Fibroblast of skin of scalp (primary cell): ENCODE measurements around the gene SIAH3.

Source experiments
- DNase-seq: peaks from one replicate; pipeline ENCODE4 v3.0.0-alpha.2; 2013

Gene SIAH3

DNA sequence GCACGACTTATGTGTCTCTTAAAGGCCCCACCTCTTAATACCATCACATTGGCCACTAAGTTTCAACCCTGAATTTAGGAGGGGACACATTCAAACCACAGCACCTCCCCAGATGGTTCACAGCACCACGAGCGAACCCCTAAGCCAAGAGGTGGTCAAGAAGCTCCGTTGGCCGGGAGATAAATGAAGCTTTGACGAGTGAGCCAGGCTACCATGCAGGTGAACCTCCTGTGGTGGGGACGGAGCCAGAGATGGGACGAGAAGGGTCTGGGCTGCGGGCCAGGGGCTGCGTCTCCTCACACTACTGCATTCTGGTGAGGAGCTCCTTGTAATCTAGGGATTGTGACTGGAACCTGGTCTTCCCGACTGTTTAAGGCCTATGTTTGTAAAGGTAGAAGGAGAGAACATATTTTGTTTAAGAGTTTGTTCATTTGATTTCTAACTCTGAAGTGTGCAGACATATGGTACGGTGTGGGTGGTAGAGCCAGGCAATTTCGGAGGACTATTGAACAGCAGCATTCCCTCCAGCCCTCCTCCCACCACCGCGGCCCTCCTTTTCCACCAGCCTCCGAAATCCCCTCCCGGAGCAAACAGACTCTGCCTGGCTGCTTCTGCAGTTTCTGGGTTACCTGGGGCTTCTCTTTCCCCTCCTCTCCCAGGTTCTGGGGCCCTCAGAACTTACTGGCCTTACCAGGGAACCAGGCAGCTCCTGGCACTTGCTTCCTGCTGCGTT is 31.3 kb downstream of the SIAH3 start:
- DNase-seq = no peak

DNA sequence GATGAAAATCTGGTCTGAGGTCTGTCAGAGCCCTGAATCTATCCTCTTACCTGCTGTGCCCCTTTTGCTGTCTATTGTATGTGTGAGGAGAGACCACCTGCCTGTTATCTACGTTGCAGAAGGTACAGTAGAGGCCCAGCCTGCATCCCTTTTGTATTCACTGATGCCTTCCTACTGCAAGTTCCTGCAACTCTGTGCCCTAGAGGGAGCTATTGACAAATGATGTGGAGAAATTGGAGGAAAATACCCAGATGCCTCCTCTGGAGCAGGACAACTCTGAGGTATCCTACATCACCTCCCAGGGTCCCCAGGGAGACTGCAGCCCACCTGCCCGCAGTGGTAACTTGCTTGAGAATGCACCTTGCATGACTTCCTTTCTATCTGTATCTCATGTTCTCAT is 33.7 kb downstream of the SIAH3 start:
- DNase-seq = no peak

DNA sequence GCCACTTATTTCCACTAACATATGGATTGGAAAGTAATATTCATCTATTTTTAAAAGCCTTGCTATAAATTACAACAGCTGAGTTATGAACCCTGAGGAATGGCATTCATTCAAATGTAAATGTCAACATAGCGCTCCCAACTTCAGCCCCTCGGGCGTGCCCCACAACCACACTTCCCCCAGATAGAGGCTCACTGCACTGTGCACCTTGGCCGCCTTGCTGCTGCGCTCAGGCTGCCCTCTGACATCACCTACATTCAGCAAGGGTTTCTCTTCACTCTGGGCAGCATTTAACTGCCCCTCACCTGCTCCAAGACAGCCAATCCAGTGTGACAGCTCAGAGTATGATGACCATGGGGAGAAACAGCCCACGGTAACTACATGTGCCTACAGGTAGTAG is 35.1 kb downstream of the SIAH3 start:
- no peak for DNase-seq

DNA sequence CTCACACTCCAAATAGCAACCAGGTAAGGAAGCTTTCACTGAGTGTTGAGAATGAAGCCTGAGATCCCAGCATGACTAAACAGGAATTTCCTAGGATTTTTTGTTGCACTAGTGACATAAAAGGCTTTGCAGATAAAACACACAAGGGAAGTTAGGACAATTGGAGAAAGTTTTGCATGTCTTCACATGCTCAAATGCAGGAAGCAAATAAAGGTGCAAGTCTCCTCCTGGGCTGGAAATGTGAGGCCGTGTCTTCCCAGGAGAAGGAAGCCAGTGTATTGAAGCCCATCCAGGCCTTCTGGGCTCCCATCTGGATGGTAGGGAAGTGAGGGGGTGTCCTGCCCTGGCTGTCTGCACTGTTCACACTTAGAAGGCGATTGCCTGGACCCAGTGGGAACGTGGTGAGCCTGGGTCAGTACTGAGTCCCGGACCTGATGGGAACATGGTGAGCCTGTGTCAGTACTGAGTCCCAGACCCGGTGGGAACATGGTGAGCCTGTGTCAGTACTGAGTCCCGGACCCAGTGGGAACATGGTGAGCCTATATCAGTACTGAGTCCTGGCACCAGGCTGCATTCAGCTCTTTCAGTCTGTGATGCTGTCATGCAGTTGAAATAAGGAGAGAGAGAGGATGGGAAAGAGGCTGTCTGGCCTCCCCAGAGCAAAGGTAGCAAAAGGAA is 38.7 kb downstream of the SIAH3 start:
- DNase-seq = no peak

DNA sequence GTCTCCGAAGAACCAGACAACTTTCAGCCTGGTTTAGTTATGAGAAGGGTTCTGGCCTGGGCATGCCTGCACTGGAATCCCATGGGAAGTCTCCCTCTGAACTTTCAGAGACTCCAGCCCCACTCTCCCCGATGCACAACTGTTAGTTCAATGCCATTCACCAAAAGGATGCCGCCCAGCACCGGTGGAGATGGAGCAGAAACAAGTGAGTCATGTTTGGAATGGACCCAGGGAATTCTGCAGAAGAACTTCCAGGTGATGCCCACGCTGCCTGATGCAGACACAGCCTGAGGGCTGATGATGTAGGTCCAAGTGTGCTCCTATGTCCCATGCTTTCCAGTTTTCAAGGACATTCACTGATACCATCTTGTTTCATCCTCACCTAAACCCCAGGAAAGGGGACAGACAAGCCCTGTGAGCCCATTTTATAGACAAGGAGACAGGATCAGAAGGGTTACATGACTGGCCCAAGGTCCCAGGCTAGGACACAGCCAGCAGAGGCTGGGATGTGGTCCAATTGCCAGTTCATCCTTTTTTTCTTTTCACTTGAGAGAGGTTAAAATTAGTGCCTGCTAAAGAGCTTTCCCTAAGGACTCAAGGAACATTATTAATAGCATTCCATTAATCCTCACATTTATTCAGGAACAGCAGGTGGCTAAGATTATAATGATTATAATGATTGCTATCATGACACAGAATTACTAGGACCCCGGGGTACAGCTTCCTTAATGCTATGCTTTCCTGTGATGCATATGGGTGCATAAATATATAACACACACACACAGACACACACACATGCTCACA is 39.5 kb downstream of the SIAH3 start:
- no peak for DNase-seq

DNA sequence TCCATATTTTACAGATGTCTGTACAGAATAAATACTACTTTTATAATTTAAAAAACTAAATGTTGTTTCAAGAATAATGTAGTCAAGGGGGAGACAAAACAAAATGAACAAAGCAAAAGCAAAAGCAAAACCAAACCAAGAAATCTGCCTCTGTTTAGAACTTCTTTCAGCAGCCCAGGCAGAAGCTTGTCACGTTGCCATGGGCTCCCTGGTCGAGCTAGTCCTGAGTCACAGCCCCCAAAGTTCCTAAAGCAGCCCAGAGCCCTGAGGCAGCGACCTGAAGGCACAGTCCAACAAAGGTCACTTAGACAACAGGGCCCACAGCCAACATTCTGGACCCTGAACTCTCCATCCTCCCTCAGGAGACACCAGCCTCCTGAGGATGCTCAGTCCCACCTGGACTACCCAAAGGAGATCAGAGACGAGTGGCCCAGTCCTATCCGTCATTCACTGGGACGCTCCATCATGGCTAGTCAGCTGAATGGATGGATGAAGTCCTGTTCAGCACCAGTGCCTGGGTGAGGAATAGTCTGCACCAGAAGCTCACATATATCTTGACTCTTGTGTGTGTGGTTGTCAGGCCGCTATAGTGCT is 41.7 kb downstream of the SIAH3 start:
- DNase-seq = no peak

DNA sequence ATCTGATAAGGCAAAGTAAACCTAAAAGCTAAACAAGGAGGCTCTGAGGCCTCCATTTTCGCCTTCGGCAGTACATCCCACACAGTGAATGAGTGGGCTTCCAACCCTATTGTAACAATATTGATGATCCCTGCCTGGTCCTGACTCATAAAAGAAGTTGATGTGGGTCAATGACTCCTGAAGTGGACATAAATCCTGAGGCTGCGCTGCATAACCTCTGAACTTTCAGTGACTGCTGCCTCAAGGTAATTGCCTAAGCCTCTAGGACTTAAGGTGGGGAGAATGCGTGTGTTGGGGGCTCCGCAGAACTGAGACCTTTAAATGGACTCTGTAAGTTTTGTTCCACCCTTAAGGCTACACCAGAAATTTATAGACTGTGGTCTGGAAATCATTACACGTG is 42.6 kb downstream of the SIAH3 start:
- no peak for DNase-seq

DNA sequence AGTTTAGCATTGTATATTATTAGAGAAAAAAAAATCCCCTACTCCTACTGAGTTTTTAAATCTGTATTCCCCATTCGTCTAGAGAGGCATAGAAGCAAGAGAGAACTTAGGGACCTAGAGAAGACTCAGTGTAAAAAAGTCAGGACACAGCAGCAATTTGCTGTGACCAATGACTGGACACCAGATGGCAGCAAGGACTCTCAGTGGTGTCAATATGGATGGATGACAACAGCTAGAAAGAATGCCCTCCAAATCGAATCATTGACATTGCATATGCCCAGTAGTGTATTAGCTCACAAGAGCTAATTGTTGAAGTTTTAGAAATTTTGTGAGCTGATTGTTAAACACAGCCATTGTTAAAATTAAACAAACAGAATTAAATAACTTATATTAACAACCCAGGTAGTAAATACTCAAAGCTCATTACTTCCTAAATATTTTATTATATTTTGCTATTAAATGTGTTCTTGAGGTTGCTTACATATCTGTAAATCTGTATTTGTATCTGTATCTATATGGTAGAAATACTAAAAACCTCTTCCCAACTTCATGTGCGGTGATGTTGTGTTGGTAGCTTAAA is 43.9 kb downstream of the SIAH3 start:
- DNase-seq = peak; percentile 79

DNA sequence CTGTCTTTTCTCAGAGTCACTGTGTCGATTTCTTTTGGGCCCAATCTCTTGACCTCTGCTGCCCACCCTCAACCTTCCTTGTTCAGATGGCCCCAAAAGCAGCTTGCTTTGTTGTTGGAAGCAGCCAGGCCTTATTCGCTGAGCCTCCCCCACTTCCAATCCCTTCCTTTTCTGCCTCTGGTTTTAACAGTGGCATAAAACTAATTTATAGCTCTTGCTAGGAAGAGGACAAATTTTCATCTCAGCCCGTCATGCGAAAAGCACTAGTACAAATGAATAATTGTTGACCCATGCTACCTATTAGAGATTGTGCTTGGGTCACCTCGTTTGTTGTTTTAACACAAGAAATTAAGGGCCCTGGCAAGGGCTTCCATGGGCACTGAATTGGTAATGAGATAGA is 51.1 kb downstream of the SIAH3 start:
- no peak for DNase-seq

DNA sequence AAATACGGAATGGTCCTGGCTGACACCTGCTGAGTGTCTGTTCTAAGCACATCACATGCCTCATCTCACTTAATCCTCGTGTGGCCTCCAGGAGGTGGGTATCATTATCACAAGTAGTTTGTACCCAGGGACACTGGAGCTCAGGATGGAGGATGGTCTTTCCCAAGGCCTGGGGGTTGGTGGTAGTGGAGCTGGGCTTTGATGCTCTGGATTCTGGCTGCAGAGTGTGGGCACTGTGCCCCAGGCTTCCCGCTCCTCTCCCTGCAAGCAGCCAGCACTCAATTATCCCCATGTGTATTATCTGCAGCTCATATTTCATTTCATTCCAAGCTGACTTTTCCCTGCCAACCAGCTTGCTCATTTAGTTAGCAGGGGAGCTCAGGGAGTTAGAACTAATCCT is 52.1 kb downstream of the SIAH3 start:
- DNase-seq = no peak

DNA sequence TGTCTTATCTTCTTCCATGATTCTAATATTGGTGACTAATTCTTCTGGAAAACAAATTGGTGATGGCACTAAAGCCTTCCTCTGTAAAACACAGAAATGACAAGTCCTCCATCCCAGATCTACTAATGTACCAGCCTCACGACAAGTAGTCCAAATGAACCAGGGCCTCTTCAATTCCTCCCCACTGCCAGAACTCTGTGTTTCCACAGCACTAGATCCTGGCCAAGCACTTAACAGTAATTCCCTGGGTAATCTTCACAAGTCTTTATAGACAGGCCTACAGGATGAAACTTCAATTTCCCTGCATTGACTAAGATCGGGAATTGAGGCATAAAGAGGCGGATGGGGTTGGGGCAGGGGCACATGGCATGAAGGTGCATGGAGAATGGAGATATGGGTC is 52.7 kb downstream of the SIAH3 start:
- no peak for DNase-seq

DNA sequence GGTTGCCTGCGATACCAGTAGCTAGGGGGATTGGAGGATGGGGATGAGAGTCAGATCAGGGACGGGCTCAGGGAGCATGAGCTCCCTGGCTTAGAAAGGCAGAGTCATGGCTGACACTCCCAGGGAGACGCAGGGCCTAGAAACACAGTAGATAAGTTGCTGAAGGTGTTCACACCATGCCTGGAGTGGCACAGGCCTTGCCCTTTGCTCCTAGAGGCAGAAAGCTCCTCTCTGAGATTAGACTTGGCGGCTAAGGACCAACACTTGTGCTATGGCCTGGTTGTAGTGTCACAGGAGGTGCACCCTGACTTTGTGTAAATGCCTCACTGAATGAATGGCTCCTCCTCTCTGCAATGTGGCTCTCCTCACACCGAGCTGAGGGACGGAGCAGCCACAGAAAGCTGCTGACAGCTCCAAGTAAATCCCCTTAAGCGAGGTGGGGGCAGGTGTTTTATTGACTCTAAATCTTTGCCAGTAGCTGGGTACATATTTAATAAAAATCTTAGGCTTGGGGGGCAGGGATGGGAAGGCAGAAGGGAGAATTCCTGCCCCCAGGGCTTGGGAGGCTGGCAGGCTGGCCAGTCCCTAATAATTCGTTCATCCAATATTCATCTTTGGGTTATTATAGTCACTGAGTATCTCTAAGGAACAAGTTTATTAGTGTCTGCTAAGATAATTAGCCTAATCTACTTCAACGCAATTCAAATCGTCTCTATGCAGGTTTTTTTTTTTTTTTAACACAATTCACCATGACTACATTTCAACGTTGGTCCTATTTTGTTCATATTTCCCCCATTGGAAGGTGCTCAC is 54.9 kb downstream of the SIAH3 start:
- DNase-seq = no peak

DNA sequence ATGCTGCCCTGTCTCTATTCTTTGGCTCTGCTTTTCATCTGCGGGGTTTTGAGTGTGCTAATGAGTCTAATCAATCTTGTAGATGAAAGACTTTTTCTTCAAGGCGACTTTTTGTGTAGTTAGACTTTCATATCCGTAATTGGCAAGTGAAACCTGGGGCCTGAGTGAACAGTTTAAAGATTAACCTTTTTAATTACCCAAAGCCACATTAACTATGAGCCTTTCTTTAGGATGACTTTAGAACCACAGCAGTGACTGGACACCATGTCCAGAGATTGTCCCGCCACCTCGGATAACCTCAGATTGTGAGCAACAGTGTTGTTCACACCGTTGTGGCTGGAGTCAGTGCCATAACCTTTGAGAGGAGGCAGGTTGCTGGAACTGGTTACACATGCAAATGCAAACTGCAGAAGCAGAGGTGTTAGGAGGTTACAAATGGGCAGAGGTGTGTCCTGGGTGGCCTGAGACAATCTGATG is 58.7 kb downstream of the SIAH3 start:
- no peak for DNase-seq

DNA sequence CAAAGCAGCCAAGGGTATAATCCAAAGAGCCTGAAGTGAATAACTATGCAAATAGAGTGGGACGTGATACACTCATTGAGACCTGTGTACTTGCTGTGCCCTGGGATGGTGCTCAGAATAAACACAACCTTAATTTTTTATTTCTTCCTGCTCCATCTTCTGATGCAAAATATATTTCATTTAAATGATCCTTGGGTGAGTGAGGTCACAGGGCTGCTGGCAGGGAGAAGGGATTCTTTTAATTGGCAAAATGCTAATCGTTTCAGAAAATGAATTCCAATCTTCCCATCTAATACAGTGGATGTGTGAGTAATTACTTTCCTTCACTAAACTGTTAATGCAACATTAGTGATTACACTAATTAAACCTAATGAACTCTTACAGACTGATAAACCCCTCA is 63.5 kb downstream of the SIAH3 start:
- no peak for DNase-seq

DNA sequence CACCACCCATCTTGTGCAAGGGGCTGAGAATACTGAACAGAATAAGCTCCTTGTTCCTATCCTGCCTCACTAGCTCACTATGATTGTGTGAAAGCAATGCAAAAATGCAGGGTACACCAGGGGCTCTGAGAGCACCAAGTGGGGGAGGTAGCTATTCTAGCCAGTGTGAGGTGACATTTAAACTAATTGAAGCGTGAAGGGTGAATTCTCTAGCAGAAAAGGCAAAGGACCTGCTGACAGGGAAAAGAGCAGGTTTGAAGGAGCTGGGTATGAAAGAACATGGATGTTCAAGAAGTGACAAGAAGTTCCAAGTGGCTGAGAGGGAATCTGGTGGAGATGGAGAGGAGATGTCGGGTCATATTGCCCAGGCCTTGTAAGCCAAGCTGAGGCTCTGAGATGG is 64.2 kb downstream of the SIAH3 start:
- DNase-seq = no peak

DNA sequence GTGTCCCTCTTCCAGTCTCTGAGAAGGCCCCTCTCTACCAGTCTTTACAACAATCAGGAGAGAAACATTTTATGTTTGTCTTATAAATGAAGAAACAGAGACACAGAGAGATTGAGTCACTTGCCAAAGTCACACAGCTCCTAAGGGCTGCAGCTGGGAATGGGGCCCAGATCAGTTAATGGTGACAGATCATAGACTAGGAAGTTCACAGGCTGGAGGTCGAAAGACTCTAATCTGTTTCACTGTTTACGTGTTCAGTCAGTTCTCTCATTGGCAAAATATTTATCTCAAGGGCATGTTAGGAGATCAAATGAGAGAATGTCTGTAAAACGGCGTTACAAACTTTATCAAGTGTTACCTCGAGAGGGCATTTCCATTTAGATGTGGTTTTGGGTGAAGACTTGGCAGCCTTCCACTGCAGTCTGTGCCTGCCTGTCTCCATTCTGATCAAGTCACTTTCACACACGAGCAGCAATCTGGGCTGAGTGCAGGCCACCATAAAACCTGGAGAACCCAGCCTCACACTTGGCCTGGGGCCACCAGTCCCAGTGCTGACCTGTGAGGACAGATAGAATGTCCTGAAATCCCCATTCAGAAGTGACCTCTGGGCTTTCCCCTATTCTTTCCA is 65.1 kb downstream of the SIAH3 start:
- DNase-seq = no peak

DNA sequence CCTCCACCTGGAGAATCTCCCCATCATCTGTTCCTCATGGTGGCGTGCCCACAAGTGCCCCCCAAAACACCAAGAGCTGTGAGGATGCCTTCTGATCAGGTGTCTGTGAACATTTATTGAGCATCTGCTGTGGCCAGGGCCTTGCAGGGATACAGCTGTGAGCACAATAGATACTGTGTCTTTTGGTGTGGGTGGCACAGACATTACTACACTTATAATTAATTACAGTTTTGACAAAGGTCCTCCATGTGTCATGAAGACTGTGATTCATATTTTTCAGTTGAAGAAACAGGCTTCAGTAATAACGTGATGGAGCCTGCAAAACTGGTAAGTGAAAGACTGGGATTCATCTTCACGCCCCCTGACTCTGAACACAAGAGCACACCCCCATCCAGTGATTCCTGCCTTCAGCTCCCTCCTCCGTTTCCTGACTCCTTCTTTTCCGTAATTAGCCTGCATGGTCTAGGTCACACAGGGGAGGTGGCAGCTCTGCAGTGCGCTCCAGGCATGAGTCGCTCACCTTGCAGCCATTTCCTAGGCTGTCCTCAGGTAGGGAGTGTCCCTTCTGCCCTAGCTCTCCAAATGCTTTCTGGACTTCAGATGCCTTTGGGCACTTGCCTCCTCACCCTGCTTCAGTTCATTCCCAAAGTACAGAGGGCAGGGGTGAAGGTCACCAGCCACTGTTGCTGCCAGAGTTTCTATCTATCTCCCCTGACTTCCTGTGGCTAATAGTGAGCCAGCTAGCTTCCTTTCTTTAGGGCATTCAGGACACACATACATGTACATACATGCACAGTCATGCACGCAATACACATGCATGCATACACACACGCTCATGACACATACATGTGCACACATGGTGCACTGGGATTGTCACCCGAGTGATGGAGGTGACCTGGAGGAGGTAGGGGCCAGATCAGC is 66.5 kb downstream of the SIAH3 start:
- DNase-seq = no peak

DNA sequence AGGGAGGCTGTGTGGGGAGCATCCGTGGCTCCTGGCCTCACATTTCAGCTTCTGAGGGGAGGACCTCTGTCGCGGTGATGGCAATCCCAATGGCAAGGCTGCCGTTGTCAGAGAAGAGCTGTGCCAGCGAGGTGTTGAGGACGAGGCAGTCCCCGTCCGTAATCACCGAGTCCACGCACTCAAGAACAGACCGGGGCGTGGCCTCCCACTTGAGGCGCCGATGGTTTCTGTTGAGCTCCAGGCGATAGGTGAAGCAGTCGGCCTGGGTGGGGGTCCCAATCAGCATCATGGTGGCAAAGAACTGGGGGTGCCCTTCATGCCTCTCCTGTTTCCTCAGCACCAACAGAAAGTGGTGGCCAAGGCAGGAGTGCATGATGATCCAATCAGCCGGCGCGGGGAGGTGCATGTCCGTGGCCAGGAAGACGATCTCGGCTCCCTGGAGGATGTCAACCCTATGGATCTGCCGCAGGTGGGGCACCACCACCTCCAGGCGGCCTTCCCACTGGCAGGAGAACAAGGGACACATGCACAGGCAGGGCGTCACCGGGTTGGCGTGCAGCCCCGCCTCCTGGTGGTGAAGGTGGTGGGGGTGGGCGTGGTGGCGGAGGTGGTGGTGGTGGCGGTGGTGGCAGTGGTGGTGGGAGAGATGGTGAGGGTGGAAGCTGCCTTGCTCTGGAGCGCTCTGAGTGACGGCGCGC is 68.1 kb downstream of the SIAH3 start:
- no peak for DNase-seq

DNA sequence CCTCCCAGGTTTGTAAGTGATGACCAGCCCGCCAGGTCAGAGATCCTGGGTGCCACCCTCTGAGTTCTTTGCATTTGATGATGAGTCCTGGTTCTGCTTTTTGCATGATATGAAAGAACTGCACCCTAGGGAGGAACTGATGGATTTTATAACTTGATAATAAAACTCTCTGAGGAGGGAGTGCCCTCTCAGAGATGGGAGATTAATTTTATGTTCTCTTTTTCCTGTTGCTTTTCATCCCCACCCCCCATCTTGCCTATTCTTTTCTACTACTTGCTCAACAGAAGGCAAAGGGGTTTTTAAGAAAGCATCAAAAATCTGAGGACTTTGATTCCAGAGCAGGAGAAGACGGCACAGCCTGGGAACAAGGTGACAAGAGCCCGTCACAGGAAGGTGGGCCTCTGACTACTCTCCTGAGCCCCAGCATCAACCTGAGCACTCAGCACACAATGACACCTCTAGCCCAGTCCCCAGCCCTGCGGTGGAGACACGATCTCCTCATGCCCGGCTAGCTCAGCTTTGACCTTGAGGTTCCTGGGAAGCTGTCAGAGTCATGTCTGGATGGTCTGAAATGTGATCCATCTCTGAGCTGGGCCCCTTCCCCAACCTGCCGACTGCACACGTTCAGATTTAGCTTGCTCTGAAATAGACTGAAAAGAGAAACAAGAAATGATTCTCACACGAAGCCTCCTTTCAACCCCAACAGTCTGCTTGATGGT is 69.1 kb downstream of the SIAH3 start:
- DNase-seq = no peak
